HepG2 (cell line): ENCODE measurements around the gene HES7. TPM values are rescaled to one million over a fixed set of nuclear protein-coding genes. Genes with fewer than 3 reads are reported as not detected.

Experiments
- ATAC-seq: fragments of 200-7000 bp; cut with Tn5 transposase; 3 replicates; pipeline ENCODE4 v1.9.1; 2020; ENCODE audit warnings: mild to moderate bottlenecking, moderate library complexity
- BruUV-seq: library from RNA; stranded (reverse); fragments of 400-500 nt; replicated peaks from 2 replicates; lab custom pipeline; 2021; lab: Mats Ljungman, UMichigan
- CTCF ChIA-PET: fragments of 300-600 bp; formaldehyde crosslinking; extraction: SDS; loops from one replicate; lab custom pipeline; 2021; ENCODE audit warnings: low total read pairs, inconsistent platforms, low intra/inter-chr PET ratio; lab: Yijun Ruan, JAX
- POLR2A ChIA-PET: fragments of 350-600 bp; sonication (Branson Sonifier 250); formaldehyde crosslinking; loops from one replicate; lab custom pipeline; 2020; ENCODE audit warnings: antibody characterized with exemption, inconsistent platforms; lab: Yijun Ruan, JAX
- DNase-seq: peaks from one replicate; pipeline ENCODE4 v3.0.0-alpha.2; 2015; ENCODE audit warnings: low spot score
- FAIRE-seq: peaks from 3 replicates; lab custom pipeline; 2011; peaks lifted over from hg19 to GRCh38; lab: Jason Lieb, UNC
- H2AFZ ChIP-seq: one replicate; pipeline ENCODE4 v1.6.1; 2011; ENCODE audit warnings: low read length, inconsistent platforms
- H3K27ac ChIP-seq: fragments of 300-600 bp; 3 replicates; pipeline ENCODE4 v1.8.0; 2011; ENCODE audit warnings: mixed run types, mild to moderate bottlenecking, mixed read lengths, low read length, inconsistent platforms; ENCODE audit not compliant: insufficient read depth; ENCODE audit errors: extremely low read length
- H3K27me3 ChIP-seq, 2 experiments: fragments of 200-600 bp in 1 of 2; 2 replicates in 1 of 2; 3 replicates in 1 of 2; pipeline versions ENCODE4 v1.6.0 to v1.8.0; 2011; ENCODE audit warnings: low read length in 2 of 2, mild to moderate bottlenecking in 2 of 2, moderate library complexity in 2 of 2, inconsistent platforms in 1 of 2; ENCODE audit not compliant: insufficient read depth in 2 of 2, control insufficient read depth in 1 of 2
- H3K36me3 ChIP-seq, 2 experiments: fragments of 200-600 bp in 1 of 2; replicated peaks in 1 of 2; 2 replicates in 1 of 2; 3 replicates in 1 of 2; pipeline versions ENCODE4 v1.5.1 to v1.8.0; 2011; ENCODE audit warnings: low read length in 2 of 2, inconsistent platforms in 1 of 2; ENCODE audit not compliant: insufficient read depth in 2 of 2, control insufficient read depth in 1 of 2
- H3K4me1 ChIP-seq: 2 replicates; pipeline ENCODE4 v1.5.1; 2012; ENCODE audit warnings: low read length, inconsistent platforms; ENCODE audit not compliant: insufficient read depth
- H3K4me2 ChIP-seq: 2 replicates; pipeline ENCODE4 v1.6.0; 2011; ENCODE audit warnings: low read depth, low read length, inconsistent platforms
- H3K4me3 ChIP-seq, 3 experiments: fragments of 200-600 bp in 1 of 3; sonication (generic), shearing (Covaris generic) in 1 of 3; replicated peaks in 1 of 3; 2 replicates each; pipeline ENCODE4 v1.5.1; 2011 to 2016; ENCODE audit warnings: low read length in 3 of 3, inconsistent platforms in 2 of 3, low read depth in 2 of 3, mild to moderate bottlenecking in 2 of 3, control low read depth in 1 of 3, mixed read lengths in 1 of 3; ENCODE audit not compliant: insufficient read depth in 1 of 3
- H3K79me2 ChIP-seq: one replicate; pipeline ENCODE4 v1.6.1; 2011; ENCODE audit warnings: low read length, inconsistent platforms; ENCODE audit not compliant: insufficient read depth
- H3K9ac ChIP-seq: 2 replicates; pipeline ENCODE4 v1.6.0; 2011; ENCODE audit warnings: mild to moderate bottlenecking, low read depth, low read length, inconsistent platforms; ENCODE audit not compliant: insufficient read depth
- H3K9me3 ChIP-seq: 2 replicates; pipeline ENCODE4 v1.5.1; 2012; ENCODE audit warnings: mild to moderate bottlenecking, low read length
- H4K20me1 ChIP-seq: 2 replicates; pipeline ENCODE4 v1.6.0; 2011; ENCODE audit warnings: inconsistent platforms, mild to moderate bottlenecking, low read length, moderate library complexity; ENCODE audit not compliant: insufficient read depth
- ARNT2 ChIP-seq: sonication (generic); formaldehyde crosslinking; IDR thresholded peaks from 2 replicates; pipeline ENCODE4 v1.8.0; 2022; ENCODE audit warnings: mild to moderate bottlenecking, low read depth, missing genetic modification reagents, moderate library complexity
- ASH2L ChIP-seq: fragments of 300-600, 200-600 bp; sonication (generic); IDR thresholded peaks from 2 replicates; pipeline ENCODE4 v1.7.0; 2017; ENCODE audit warnings: low read depth, mild to moderate bottlenecking, moderate library complexity, mixed read lengths, low read length; ENCODE audit not compliant: insufficient read length
- HNRNPL ChIP-seq: fragments of 200-400 bp; formaldehyde crosslinking; IDR thresholded peaks from 2 replicates; pipeline ENCODE4 v1.6.1; 2017; ENCODE audit warnings: mild to moderate bottlenecking, low read depth, low read length
- JUN ChIP-seq: sonication (generic); formaldehyde crosslinking; IDR thresholded peaks from 2 replicates; pipeline ENCODE4 v1.4.0; 2020; ENCODE audit warnings: mild to moderate bottlenecking, missing genetic modification reagents
- KMT2A ChIP-seq: sonication (generic); formaldehyde crosslinking; IDR thresholded peaks from 2 replicates; pipeline ENCODE4 v1.4.0; 2020; ENCODE audit warnings: missing genetic modification reagents
- MEIS2 ChIP-seq: sonication (generic); formaldehyde crosslinking; IDR thresholded peaks from 2 replicates; pipeline ENCODE4 v1.9.0; 2021; ENCODE audit warnings: mild to moderate bottlenecking, missing genetic modification reagents
- MIER3 ChIP-seq: IDR thresholded peaks from 2 replicates; pipeline ENCODE4 v1.6.1; 2016; ENCODE audit warnings: missing compliant biosample characterization, borderline replicate concordance
- REST ChIP-seq, 2 experiments: IDR thresholded peaks; 2 replicates each; pipeline ENCODE4 v1.6.1; 2011 to 2012; ENCODE audit warnings: low read length in 2 of 2, borderline replicate concordance in 1 of 2, low read depth in 1 of 2, mild to moderate bottlenecking in 1 of 2, moderate library complexity in 1 of 2
- RFX3 ChIP-seq: IDR thresholded peaks from 2 replicates; pipeline ENCODE4 v1.6.1; 2016; ENCODE audit warnings: missing biosample characterization, missing genetic modification reagents
- RORA ChIP-seq: sonication (generic); formaldehyde crosslinking; IDR thresholded peaks from 2 replicates; pipeline ENCODE4 v1.5.0; 2020; ENCODE audit warnings: mild to moderate bottlenecking, missing genetic modification reagents, moderate library complexity
- SMARCE1 ChIP-seq: fragments of 450-650 bp; IDR thresholded peaks from 2 replicates; pipeline ENCODE4 v1.6.1; 2017; ENCODE audit warnings: borderline replicate concordance
- TAF1 ChIP-seq: sonication (generic); formaldehyde crosslinking; IDR thresholded peaks from 2 replicates; pipeline ENCODE4 v1.4.0; 2020; ENCODE audit warnings: missing genetic modification reagents
- YEATS2 ChIP-seq: sonication (generic); formaldehyde crosslinking; IDR thresholded peaks from 2 replicates; pipeline ENCODE4 v1.4.0; 2020; ENCODE audit warnings: missing genetic modification reagents, borderline replicate concordance
- ZNF205 ChIP-seq: IDR thresholded peaks from 2 replicates; pipeline ENCODE4 v1.6.1; 2018; ENCODE audit warnings: missing biosample characterization, missing genetic modification reagents
- ZNF230 ChIP-seq: sonication (generic); formaldehyde crosslinking; IDR thresholded peaks from 2 replicates; pipeline ENCODE4 v1.4.0; 2020; ENCODE audit warnings: mild to moderate bottlenecking, missing genetic modification reagents
- ZNF383 ChIP-seq: sonication (generic); formaldehyde crosslinking; IDR thresholded peaks from 2 replicates; pipeline ENCODE4 v1.4.0; 2020; ENCODE audit warnings: missing genetic modification reagents, mild to moderate bottlenecking, borderline replicate concordance
- ZNF878 ChIP-seq: sonication (generic); formaldehyde crosslinking; IDR thresholded peaks from 2 replicates; pipeline ENCODE4 v1.8.1; 2023; ENCODE audit warnings: mild to moderate bottlenecking, missing genetic modification reagents, moderate library complexity
- WGBS: methylation state at CpG from one replicate; pipeline ENCODE4 v1.1.6; 2017; ENCODE audit warnings: low lambda C conversion rate; 5-methylcytosine and 5-hydroxymethylcytosine counted together
- in situ Hi-C: cut with HindIII; loops from 2 replicates; pipeline ENCODE4 v1.10.0; 2017; ENCODE audit warnings: low pct_unique_long_range_greater_than_20kb; ENCODE audit not compliant: extremely low pct_ligation_motif_present
- intact Hi-C: fragments of 100-400 bp; cut with micrococcal nuclease; formaldehyde crosslinking; loops from one replicate; pipeline ENCODE4 v1.10.0; 2022; ENCODE audit not compliant: unreplicated experiment
- polyA plus RNA-seq, 8 experiments: library from polyadenylated mRNA; depleted of rRNA in 3 of 8; stranded (reverse) in 7 of 8; unstranded in 1 of 8; fragments of >200 nt; fragmentation: Illumina TruSeq in 4 of 8; extraction: Trizol in 4 of 8; gene quantifications; 2 replicates each; pipeline versions ENCODE4 v1.2.1 to v1.2.3, GENCODE V29; 2011 to 2016; ENCODE audit warnings: low read depth in 4 of 8, missing spikeins in 1 of 8, mixed read lengths in 1 of 8; ENCODE audit not compliant: insufficient read depth in 1 of 8
- total RNA-seq, 5 experiments: library from RNA; depleted of rRNA; stranded (reverse); fragments of >200 nt; fragmentation: Illumina TruSeq; extraction: Trizol; gene quantifications; 2 replicates each; pipeline ENCODE4 v1.2.3, GENCODE V29; 2016; ENCODE audit warnings: low read depth in 1 of 5
- TF ChIP-seq, protein P1 (sequence below): sonication (generic); formaldehyde crosslinking; IDR thresholded peaks from 2 replicates; pipeline ENCODE4 v1.4.0; 2020; ENCODE audit warnings: missing genetic modification reagents

HES7 gene
- total and polyA plus RNA-seq, 2 of the 13 experiments (the other 11 are each of a cell fraction or from before 2014, with no cell fraction given): not detected

GRCh38 chr17:8162997-8163977 lies 39.4 kb upstream of the HES7 start:
- H3K4me3 ChIP-seq: peak overlapping the region; percentile 92 to 99 (median 98)
- CTCF ChIA-PET: interaction anchor here (0.7 to 1.9 kb wide), 2 partner anchors 25 to 70 kb away, joined by 3 to 5 read pairs; no protein-coding TSS in a partner anchor
- H3K27me3 ChIP-seq: no peaks in the 10 kb centered on the region; a peak in 1 of 5 replicates
- H3K79me2 ChIP-seq: peaks cover 18% of the 10 kb centered on the region
- intact Hi-C loops (no loop called here), in situ Hi-C loops (no loop called here)
- BruUV-seq: no TSS peak
- H3K4me2 ChIP-seq: peak overlapping the region; percentile 91
- WGBS: 2% methylated on average over 20 of the region's 55 CpGs
- ATAC-seq (peak; percentile 56), DNase-seq (no peak), FAIRE-seq (no peak)
- H3K36me3 ChIP-seq: peaks cover 1 to 7% of the 10 kb centered on the region in 2 experiments; a peak in 3 of 5 replicates
- no peaks in the 10 kb centered on the region for H4K20me1 ChIP-seq
- peak overlapping the region; percentile 80 for H3K9ac ChIP-seq
- POLR2A ChIA-PET: interaction anchor here (1.0 to 2.6 kb wide), 12 partner anchors 9 to 132 kb away, joined by 4 to 149 read pairs (median 6); partner anchors contain the start of genes BORCS6, RANGRF, SLC25A35 and TMEM107
- no peaks in the 10 kb centered on the region for H3K9me3 ChIP-seq
- peak overlapping the region; percentile 95 for H3K27ac ChIP-seq
- H2AFZ ChIP-seq: peak overlapping the region; percentile 63
- peaks cover 67% of the 10 kb centered on the region for H3K4me1 ChIP-seq
- TF ChIP-seq TAF1: peak; percentile 37; the same call in 1 of the 2 replicates
- TF ChIP-seq JUN (CRISPR knock-in tag): no peak
- peak; percentile 24; the same call in 1 of the 2 replicates for TF ChIP-seq HNRNPL
- TF ChIP-seq, protein P1, sequence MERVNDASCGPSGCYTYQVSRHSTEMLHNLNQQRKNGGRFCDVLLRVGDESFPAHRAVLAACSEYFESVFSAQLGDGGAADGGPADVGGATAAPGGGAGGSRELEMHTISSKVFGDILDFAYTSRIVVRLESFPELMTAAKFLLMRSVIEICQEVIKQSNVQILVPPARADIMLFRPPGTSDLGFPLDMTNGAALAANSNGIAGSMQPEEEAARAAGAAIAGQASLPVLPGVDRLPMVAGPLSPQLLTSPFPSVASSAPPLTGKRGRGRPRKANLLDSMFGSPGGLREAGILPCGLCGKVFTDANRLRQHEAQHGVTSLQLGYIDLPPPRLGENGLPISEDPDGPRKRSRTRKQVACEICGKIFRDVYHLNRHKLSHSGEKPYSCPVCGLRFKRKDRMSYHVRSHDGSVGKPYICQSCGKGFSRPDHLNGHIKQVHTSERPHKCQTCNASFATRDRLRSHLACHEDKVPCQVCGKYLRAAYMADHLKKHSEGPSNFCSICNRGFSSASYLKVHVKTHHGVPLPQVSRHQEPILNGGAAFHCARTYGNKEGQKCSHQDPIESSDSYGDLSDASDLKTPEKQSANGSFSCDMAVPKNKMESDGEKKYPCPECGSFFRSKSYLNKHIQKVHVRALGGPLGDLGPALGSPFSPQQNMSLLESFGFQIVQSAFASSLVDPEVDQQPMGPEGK (CRISPR knock-in tag): peak; percentile 31
- TF ChIP-seq SMARCE1: no peak
- no peak for TF ChIP-seq ARNT2 (CRISPR knock-in tag)
- no peak for TF ChIP-seq ZNF230 (CRISPR knock-in tag)
- no peak for TF ChIP-seq ZNF383 (CRISPR knock-in tag)
- no peak for TF ChIP-seq REST (IDR thresholded peaks at IDR 0.05; ENCODE audit: borderline replicate concordance in 1 of 2, low read depth in 1 of 2, low read length in 2 of 2)
- peak; percentile 4 for TF ChIP-seq ASH2L
- TF ChIP-seq ZNF205 (CRISPR knock-in tag): no peak
- TF ChIP-seq RORA (CRISPR knock-in tag): no peak
- TF ChIP-seq MEIS2 (CRISPR knock-in tag): peak; percentile 14; the same call in 1 of the 2 replicates
- TF ChIP-seq RFX3 (CRISPR knock-in tag): no peak
- TF ChIP-seq YEATS2: 0 out of 2 replicates have a peak, but pooled peaks have one; percentile 4
- no peak for TF ChIP-seq ZNF878 (CRISPR knock-in tag)
- TF ChIP-seq MIER3 (CRISPR knock-in tag): no peak
- no peak for TF ChIP-seq KMT2A (CRISPR knock-in tag)
